HG02938 (cell line): ENCODE data around the gene KCNQ1.

Source experiments
- ATAC-seq: cut with Tn5 transposase; IDR thresholded peaks from one replicate; pipeline ENCODE4 v1.9.1; 2021; ENCODE audit warnings: mild to moderate bottlenecking, moderate library complexity; ENCODE audit not compliant: unreplicated experiment

The KCNQ1 gene

GRCh38 chr11:2706321-2706720 is 261.5 kb downstream of the KCNQ1 start:
- no peak for ATAC-seq

- no peak for ATAC-seq
These were observed 262.9 kb downstream of the KCNQ1 start for GRCh38 chr11:2707736-2708135.

- ATAC-seq = no peak
These were observed 263.4 kb downstream of the KCNQ1 start for GRCh38 chr11:2708151-2708581.

- no peak for ATAC-seq
These were observed 264.0 kb downstream of the KCNQ1 start for GRCh38 chr11:2708757-2709281.

- ATAC-seq = no peak
These were observed 264.6 kb downstream of the KCNQ1 start for GRCh38 chr11:2709429-2709828.

- no peak for ATAC-seq
These were observed 266.4 kb downstream of the KCNQ1 start for GRCh38 chr11:2711161-2711560.

GRCh38 chr11:2713094-2713493 is 268.3 kb downstream of the KCNQ1 start:
- no peak for ATAC-seq

GRCh38 chr11:2713661-2714462 is 269.1 kb downstream of the KCNQ1 start:
- no peak for ATAC-seq

- no peak for ATAC-seq
These were observed 269.6 kb downstream of the KCNQ1 start for GRCh38 chr11:2714463-2714800.

GRCh38 chr11:2714871-2715270 is 270.1 kb downstream of the KCNQ1 start:
- ATAC-seq = no peak

GRCh38 chr11:2715716-2716350 is 271.0 kb downstream of the KCNQ1 start:
- no peak for ATAC-seq

- no peak for ATAC-seq
These were observed 271.7 kb downstream of the KCNQ1 start for GRCh38 chr11:2716376-2717095.

- ATAC-seq = no peak
These were observed 272.9 kb downstream of the KCNQ1 start for GRCh38 chr11:2717561-2718325.

GRCh38 chr11:2718817-2719438 is 274.1 kb downstream of the KCNQ1 start:
- no peak for ATAC-seq

- ATAC-seq = no peak
These were observed 275.2 kb downstream of the KCNQ1 start for GRCh38 chr11:2719831-2720590.

GRCh38 chr11:2721210-2721916 is 276.6 kb downstream of the KCNQ1 start:
- ATAC-seq = no peak

GRCh38 chr11:2722955-2723354 is 278.1 kb downstream of the KCNQ1 start:
- ATAC-seq = no peak

- no peak for ATAC-seq
These were observed 279.3 kb downstream of the KCNQ1 start for GRCh38 chr11:2724104-2724503.
